ENCODE measurements around the gene OTUD3.

GRCh38 chr1:19893687-19894086 lies 11.5 kb downstream of the OTUD3 start:
- TF ChIP-seq CTCF (IDR thresholded peaks at IDR 0.05) (no peak), POLR2A (IDR thresholded peaks at IDR 0.05) (no peak)

Measured in esophagus squamous epithelium (tissue), 4 donors.